Stimulated activated CD8-positive, alpha-beta memory T cell treated with anti-CD3 and anti-CD28 coated beads, Interleukin-12 subunit alpha, Interleukin-12 subunit beta, amount 100 ng/mL, for 1 hour (primary cell): ENCODE data around the gene CFAP91.

Source experiments
- DNase-seq: peaks from one replicate; pipeline ENCODE4 v3.0.0-alpha.2; 2020; ENCODE audit warnings: low read depth

The CFAP91 gene

DNA sequence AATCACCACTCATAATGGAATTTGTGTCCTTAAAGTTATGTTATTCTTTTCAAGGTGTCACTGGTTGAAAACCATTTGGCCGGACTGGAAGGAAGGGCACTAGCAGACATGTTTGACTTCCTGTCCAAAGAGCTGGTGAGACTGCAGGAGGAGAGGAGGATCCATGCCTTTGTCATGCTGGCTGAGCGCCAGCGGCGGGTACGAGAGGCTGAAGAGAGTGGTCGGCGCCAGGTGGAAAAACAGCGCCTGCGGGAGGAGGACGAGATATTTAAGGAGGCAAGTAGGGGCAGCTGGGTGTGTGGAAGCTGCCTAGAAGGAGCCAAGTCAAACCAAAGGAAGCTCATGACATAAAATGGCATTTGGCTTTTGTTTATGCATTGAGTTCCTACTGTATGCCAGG, 41.1 kb downstream of the CFAP91 start:
- DNase-seq, result no peak

DNA sequence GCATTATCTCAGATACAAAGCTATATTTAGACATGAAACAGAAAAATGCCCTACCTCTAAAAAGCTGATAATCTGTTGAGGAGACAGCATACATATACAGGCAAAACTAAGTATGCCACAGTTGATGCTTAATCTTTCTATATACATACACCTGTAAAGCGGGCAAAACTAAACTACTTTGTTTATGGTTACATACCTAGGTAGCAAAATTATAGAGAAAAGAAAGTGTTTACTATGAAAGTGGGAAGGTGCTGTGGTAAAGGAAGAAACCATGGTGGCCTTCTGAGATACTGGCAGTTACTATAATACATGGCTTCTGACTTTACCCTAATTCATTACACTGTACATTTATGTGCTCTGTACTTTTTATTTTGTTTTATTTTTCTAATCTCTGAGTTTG, 43.1 kb downstream of the CFAP91 start:
- no peak for DNase-seq

DNA sequence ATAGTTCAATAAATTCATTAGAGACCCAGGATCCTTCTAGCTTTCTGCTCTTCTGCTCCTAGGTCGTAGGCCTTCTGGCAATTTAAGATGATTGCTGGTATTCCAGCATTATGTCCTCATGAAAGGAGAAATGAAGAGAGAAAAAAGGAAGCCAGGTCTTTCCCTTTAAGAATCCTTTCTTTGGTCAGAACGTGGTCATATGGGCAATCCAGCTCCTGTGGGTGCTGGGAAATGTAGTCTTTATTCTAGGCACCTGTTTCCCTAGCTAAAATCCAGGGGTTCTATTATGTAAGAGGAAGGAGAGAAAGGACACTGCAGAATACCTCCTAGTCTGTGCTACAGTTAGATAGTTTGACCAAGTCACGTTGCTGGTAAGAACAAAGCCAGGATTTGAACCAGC, 43.6 kb downstream of the CFAP91 start:
- no peak for DNase-seq

DNA sequence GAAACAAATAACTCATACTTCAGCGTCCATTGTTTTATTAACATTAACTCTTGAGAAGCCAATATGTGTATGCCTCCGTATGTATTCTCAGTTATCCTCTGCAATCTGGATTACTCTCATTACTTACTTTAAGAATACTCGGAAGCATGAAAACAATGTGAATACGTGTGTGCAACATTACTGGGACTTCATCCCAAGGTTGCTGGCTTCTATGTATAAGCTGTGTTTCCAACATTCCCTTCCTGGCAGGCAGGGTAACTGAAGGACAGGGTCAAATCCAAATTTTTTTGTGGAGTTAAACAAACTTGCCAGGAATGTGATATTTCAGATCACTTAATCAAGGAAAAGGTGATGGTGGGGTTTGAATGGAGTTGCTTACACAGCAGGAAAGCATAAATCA, 44.5 kb downstream of the CFAP91 start:
- DNase-seq, result no peak

DNA sequence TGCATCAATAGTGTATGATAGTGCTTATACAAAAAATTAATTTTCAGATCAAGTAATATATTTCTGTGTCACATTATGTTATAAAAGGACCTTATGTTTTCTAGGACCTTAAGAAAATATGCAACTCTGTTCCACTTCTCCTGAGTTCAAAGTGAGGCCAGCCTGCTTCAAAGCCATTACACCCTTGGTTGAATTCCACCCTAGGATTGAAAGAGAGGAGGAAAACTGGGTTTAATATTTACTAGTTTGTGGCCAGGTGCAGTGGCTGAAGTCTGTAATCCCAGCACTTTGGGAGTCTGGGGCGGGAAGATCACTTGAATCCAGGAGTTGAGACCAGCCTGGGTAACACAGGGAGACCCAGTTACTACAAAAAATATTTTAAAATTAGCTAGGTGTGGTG, 46.2 kb downstream of the CFAP91 start:
- DNase-seq, result no peak

DNA sequence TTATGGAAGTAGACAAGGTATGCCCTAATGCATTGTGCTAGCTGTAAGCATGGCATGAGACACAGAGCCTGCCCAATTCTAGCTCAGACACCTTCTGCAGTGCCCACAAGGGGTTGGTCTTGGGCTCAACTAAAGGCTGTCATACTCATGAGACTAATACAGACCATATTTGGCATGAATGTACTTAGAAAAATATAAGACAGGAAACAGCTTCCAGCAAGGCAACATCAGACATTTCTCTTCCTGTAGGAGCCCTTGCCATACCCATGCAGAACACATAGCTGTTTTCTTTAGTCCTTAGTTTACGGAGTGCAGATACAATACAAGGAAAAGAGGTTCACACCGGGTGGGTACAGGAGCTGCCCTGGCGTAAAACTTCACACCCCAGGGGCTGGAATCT, 48.6 kb downstream of the CFAP91 start:
- DNase-seq, result no peak
